ENCODE measurements around the gene CCT8L2. TPM values are rescaled to one million over a fixed set of nuclear protein-coding genes. Genes with fewer than 3 reads are reported as not detected.
"Not testable (repeated sequence)": the region's sequence is repeated elsewhere in the genome, so short reads cannot be mapped to it uniquely, and the experiment has no call there.

CCT8L2 gene
- total and polyA plus RNA-seq, 4 donors: not detected

- WGBS: 6% methylated on average over 33 of the region's 33 CpGs
- H3K27ac ChIP-seq (ENCODE audit: low read depth in 1 of 2, low read length in 2 of 2): not testable (repeated sequence)
Measured at GRCh38 chr22:16602728-16603447, 10.3 kb upstream of the CCT8L2 start.

GRCh38 chr22:16602224-16602727, 9.7 kb upstream of the CCT8L2 start:
- H3K9me3 ChIP-seq (ENCODE audit: control insufficient read depth in 4 of 4, low read length in 3 of 4); H3K27ac ChIP-seq (ENCODE audit: low read depth in 1 of 2, low read length in 2 of 2); H3K4me1 ChIP-seq (ENCODE audit: control insufficient read depth in 4 of 4, insufficient read depth in 4 of 4, low read length in 3 of 4); DNase-seq (ENCODE audit: low spot score); H3K9ac ChIP-seq (ENCODE audit: low read depth in 1 of 2, low read length in 2 of 2); H3K27me3 ChIP-seq (ENCODE audit: control insufficient read depth in 4 of 4, insufficient read depth in 4 of 4, low read length in 3 of 4); H3K36me3 ChIP-seq (ENCODE audit: control insufficient read depth in 4 of 4, insufficient read depth in 3 of 4, low read depth in 1 of 4, low read length in 3 of 4): not testable (repeated sequence)
- 7% methylated on average over 70 of the region's 70 CpGs for WGBS
- H3K4me3 ChIP-seq (ENCODE audit: low read depth in 1 of 3, low read length in 3 of 3): peak overlapping the region in 1 of 3 donors; percentile 28

More at GRCh38 chr22:16602728-16603447, 10.3 kb upstream of the CCT8L2 start:
- not testable (repeated sequence) for DNase-seq (ENCODE audit: low spot score); H3K27me3 ChIP-seq (ENCODE audit: control insufficient read depth in 4 of 4, insufficient read depth in 4 of 4, low read length in 3 of 4); H3K4me1 ChIP-seq (ENCODE audit: control insufficient read depth in 4 of 4, insufficient read depth in 4 of 4, low read length in 3 of 4); H3K36me3 ChIP-seq (ENCODE audit: control insufficient read depth in 4 of 4, insufficient read depth in 3 of 4, low read depth in 1 of 4, low read length in 3 of 4); H3K9ac ChIP-seq (ENCODE audit: low read depth in 1 of 2, low read length in 2 of 2); H3K9me3 ChIP-seq (ENCODE audit: control insufficient read depth in 4 of 4, low read length in 3 of 4)
- peak overlapping the region in 1 of 3 donors; percentile 28 for H3K4me3 ChIP-seq (ENCODE audit: low read depth in 1 of 3, low read length in 3 of 3)

- H3K36me3 ChIP-seq (ENCODE audit: control insufficient read depth in 4 of 4, insufficient read depth in 3 of 4, low read depth in 1 of 4, low read length in 3 of 4): no peaks in the 10 kb centered on the region
- H3K9me3 ChIP-seq (ENCODE audit: control insufficient read depth in 4 of 4, low read length in 3 of 4): peaks cover 0 to 2% (median 0%) of the 10 kb centered on the region in 4 donors
- TF ChIP-seq GABPA (IDR thresholded peaks at IDR 0.05 in 1 of 2, conservative IDR thresholded peaks at IDR 0.05 in 1 of 2) (no peak), MAX (IDR thresholded peaks at IDR 0.05) (no peak), NR2F2 (IDR thresholded peaks at IDR 0.05) (no peak), FOXA2 (IDR thresholded peaks at IDR 0.05) (no peak), RAD21 (IDR thresholded peaks at IDR 0.05) (no peak), HNF4A (conservative IDR thresholded peaks at IDR 0.05) (no peak), REST (IDR thresholded peaks at IDR 0.05) (no peak), SP1 (IDR thresholded peaks at IDR 0.05) (no peak), HNF4G (IDR thresholded peaks at IDR 0.05) (no peak), RXRA (IDR thresholded peaks at IDR 0.05) (no peak), CTCF (IDR thresholded peaks at IDR 0.05; ENCODE audit: low read depth, low read length, missing input control) (no peak)
- no peak overlapping the region for H3K27ac ChIP-seq (ENCODE audit: low read depth in 1 of 2, low read length in 2 of 2)
- peaks cover 0 to 9% (median 0%) of the 10 kb centered on the region in 4 donors for H3K4me1 ChIP-seq (ENCODE audit: control insufficient read depth in 4 of 4, insufficient read depth in 4 of 4, low read length in 3 of 4)
- peak overlapping the region in 1 of 3 donors; percentile 28 for H3K4me3 ChIP-seq (ENCODE audit: low read depth in 1 of 3, low read length in 3 of 3)
- H3K27me3 ChIP-seq (ENCODE audit: control insufficient read depth in 4 of 4, insufficient read depth in 4 of 4, low read length in 3 of 4): peaks cover 0 to 4% (median 2%) of the 10 kb centered on the region in 4 donors
- DNase-seq (ENCODE audit: low spot score): no peak
- WGBS: 7% methylated on average over 95 of the region's 100 CpGs
- H3K9ac ChIP-seq (ENCODE audit: low read depth in 1 of 2, low read length in 2 of 2): no peak overlapping the region
Measured at GRCh38 chr22:16601437-16602223, 9.0 kb upstream of the CCT8L2 start.

- not testable (repeated sequence) for H3K9ac ChIP-seq (ENCODE audit: low read depth in 1 of 2, low read length in 2 of 2); H3K27me3 ChIP-seq (ENCODE audit: control insufficient read depth in 4 of 4, insufficient read depth in 4 of 4, low read length in 3 of 4); H3K4me1 ChIP-seq (ENCODE audit: control insufficient read depth in 4 of 4, insufficient read depth in 4 of 4, low read length in 3 of 4); H3K9me3 ChIP-seq (ENCODE audit: control insufficient read depth in 4 of 4, low read length in 3 of 4); H3K36me3 ChIP-seq (ENCODE audit: control insufficient read depth in 4 of 4, insufficient read depth in 3 of 4, low read depth in 1 of 4, low read length in 3 of 4); DNase-seq (ENCODE audit: low spot score); H3K27ac ChIP-seq (ENCODE audit: low read depth in 1 of 2, low read length in 2 of 2)
- peak overlapping the region in 1 of 3 donors; percentile 28 for H3K4me3 ChIP-seq (ENCODE audit: low read depth in 1 of 3, low read length in 3 of 3)
- 13% methylated on average over 71 of the region's 71 CpGs for WGBS
Measured at GRCh38 chr22:16600644-16601436, 8.2 kb upstream of the CCT8L2 start.

Measured in liver (tissue), 9 donors.